Spleen (tissue), 7 donors: ENCODE data around the gene TMEM131.

ENCODE experiments used
- POLR2A ChIP-seq, 3 donors: fragments of 450-650 bp; IDR thresholded peaks; one replicate each; pipeline ENCODE4 v1.5.1; 2017; ENCODE audit warnings: antibody characterized with exemption in 3 of 3, mild to moderate bottlenecking in 1 of 3
- POLR2AphosphoS5 ChIP-seq, 3 donors: sonication (generic); formaldehyde crosslinking; IDR thresholded peaks; one replicate each; pipeline ENCODE4 v1.5.1; 2017; ENCODE audit warnings: antibody characterized with exemption in 3 of 3
- TF ChIP-seq, protein P1 (sequence below), 11 experiments: fragments of 200-600 bp in 7 of 11; fragments of 450-650 bp in 4 of 11; sonication (generic) in 4 of 11; IDR thresholded peaks in 8 of 11; conservative IDR thresholded peaks in 3 of 11; 1 replicate in 7 of 11; 2 replicates in 4 of 11; pipeline versions ENCODE4 v1.4.0 to v1.8.0; 2016 to 2021; ENCODE audit warnings: antibody characterized with exemption in 11 of 11, inconsistent platforms in 4 of 11, mild to moderate bottlenecking in 1 of 11
- donor health status: DM: no; HTN: no; CAD: no; lungs with moderate emphysema.
- donor health status: DM: no; HTN: no; CAD: no.
- donor health status: DM: no; HTN: no; CAD: no.

DNA sequence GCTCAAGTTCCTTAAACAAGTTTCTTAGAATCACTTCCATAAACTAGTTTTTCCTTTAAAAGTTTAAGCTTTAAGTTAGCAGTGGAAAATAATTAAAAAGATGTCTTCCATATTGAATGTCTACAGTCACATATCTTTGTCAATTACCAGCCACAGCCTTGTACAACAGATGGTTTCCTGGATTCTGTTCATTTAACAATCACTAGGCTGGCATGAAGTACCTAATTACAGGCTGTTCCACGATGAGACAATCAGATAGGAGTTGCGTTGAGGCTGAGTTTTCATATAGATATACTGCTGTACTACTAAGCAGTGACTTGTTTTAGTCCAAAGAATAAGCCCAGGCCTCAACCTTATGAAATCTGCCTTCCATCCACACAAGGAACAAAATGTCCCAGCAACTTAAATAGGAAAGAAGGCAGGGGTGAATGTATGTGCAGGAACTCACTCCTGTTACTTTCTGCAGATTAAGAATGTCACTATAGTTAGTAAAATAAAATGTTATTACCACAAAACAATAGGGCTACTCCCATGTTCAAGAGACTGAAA, 151.4 kb downstream of the TMEM131 start:
- TF ChIP-seq, protein P1, sequence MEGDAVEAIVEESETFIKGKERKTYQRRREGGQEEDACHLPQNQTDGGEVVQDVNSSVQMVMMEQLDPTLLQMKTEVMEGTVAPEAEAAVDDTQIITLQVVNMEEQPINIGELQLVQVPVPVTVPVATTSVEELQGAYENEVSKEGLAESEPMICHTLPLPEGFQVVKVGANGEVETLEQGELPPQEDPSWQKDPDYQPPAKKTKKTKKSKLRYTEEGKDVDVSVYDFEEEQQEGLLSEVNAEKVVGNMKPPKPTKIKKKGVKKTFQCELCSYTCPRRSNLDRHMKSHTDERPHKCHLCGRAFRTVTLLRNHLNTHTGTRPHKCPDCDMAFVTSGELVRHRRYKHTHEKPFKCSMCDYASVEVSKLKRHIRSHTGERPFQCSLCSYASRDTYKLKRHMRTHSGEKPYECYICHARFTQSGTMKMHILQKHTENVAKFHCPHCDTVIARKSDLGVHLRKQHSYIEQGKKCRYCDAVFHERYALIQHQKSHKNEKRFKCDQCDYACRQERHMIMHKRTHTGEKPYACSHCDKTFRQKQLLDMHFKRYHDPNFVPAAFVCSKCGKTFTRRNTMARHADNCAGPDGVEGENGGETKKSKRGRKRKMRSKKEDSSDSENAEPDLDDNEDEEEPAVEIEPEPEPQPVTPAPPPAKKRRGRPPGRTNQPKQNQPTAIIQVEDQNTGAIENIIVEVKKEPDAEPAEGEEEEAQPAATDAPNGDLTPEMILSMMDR (IDR thresholded peaks at IDR 0.05 in 8 of 11, conservative IDR thresholded peaks at IDR 0.05 in 3 of 11) = no peak
- TF ChIP-seq POLR2A (IDR thresholded peaks at IDR 0.05) = no peak
- no peak for TF ChIP-seq POLR2AphosphoS5 (IDR thresholded peaks at IDR 0.05)
